ENCODE results near the gene KLHL14.

The KLHL14 gene

GRCh38 chr18:32805354-32805753, 32.5 kb upstream of the KLHL14 start:
- TF ChIP-seq TARDBP (IDR thresholded peaks at IDR 0.05) = no peak
- no peak for TF ChIP-seq ZNF384 (IDR thresholded peaks at IDR 0.05)
- no peak for TF ChIP-seq LEF1 (IDR thresholded peaks at IDR 0.05; ENCODE audit: borderline replicate concordance)
- no peak for TF ChIP-seq FOXK2 (IDR thresholded peaks at IDR 0.05)
- no peak for TF ChIP-seq FOXM1 (IDR thresholded peaks at IDR 0.05; ENCODE audit: borderline replicate concordance)
- no peak for TF ChIP-seq HDGF (IDR thresholded peaks at IDR 0.05; ENCODE audit: borderline replicate concordance)
- no peak for TF ChIP-seq PKNOX1 (IDR thresholded peaks at IDR 0.05)
- no peak for TF ChIP-seq NFRKB (IDR thresholded peaks at IDR 0.05)
- no peak for TF ChIP-seq CTBP1 (IDR thresholded peaks at IDR 0.05; ENCODE audit: borderline replicate concordance)
- TF ChIP-seq SUZ12 (IDR thresholded peaks at IDR 0.05) = no peak
- no peak for TF ChIP-seq BHLHE40 (IDR thresholded peaks at IDR 0.05; ENCODE audit: borderline replicate concordance)
- TF ChIP-seq ARNT (IDR thresholded peaks at IDR 0.05) = no peak
- no peak for TF ChIP-seq SP1 (IDR thresholded peaks at IDR 0.05)
- no peak for TF ChIP-seq L3MBTL2 (conservative IDR thresholded peaks at IDR 0.05)
- no peak for TF ChIP-seq FOXA1 (IDR thresholded peaks at IDR 0.05)
- no peak for TF ChIP-seq ELF4 (IDR thresholded peaks at IDR 0.05)
- DNase-seq (ENCODE audit: extremely low spot score) = no peak
- POLR2A ChIA-PET = no interaction called here
- CTCF ChIA-PET = no interaction called here

GRCh38 chr18:32804134-32804888, 31.5 kb upstream of the KLHL14 start:
- no peak for DNase-seq (ENCODE audit: extremely low spot score)
- TF ChIP-seq ARNT (IDR thresholded peaks at IDR 0.05) (no peak), LEF1 (IDR thresholded peaks at IDR 0.05; ENCODE audit: borderline replicate concordance) (no peak), FOXK2 (IDR thresholded peaks at IDR 0.05) (no peak), SUZ12 (IDR thresholded peaks at IDR 0.05) (no peak), HDGF (IDR thresholded peaks at IDR 0.05; ENCODE audit: borderline replicate concordance) (no peak), PKNOX1 (IDR thresholded peaks at IDR 0.05) (no peak)
- ChIA-PET CTCF (no interaction called here), POLR2A (no interaction called here)

GRCh38 chr18:32803568-32803967, 30.7 kb upstream of the KLHL14 start:
- ChIA-PET CTCF (interaction anchor here (0.8 kb wide), 1 partner anchor 71 kb away, joined by 3 read pairs; no protein-coding TSS in a partner anchor), POLR2A (no interaction called here)
- DNase-seq (ENCODE audit: extremely low spot score) = no peak
- no peak for TF ChIP-seq ELF4 (IDR thresholded peaks at IDR 0.05)
- no peak for TF ChIP-seq ZNF384 (IDR thresholded peaks at IDR 0.05)
- TF ChIP-seq BHLHE40 (IDR thresholded peaks at IDR 0.05; ENCODE audit: borderline replicate concordance) = no peak
- no peak for TF ChIP-seq SUZ12 (IDR thresholded peaks at IDR 0.05)
- TF ChIP-seq FOXA1 (IDR thresholded peaks at IDR 0.05) = no peak
- TF ChIP-seq TARDBP (IDR thresholded peaks at IDR 0.05) = no peak
- TF ChIP-seq SP1 (IDR thresholded peaks at IDR 0.05) = no peak
- no peak for TF ChIP-seq ARNT (IDR thresholded peaks at IDR 0.05)
- TF ChIP-seq CTBP1 (IDR thresholded peaks at IDR 0.05; ENCODE audit: borderline replicate concordance) = no peak
- TF ChIP-seq FOXK2 (IDR thresholded peaks at IDR 0.05) = no peak
- no peak for TF ChIP-seq HDGF (IDR thresholded peaks at IDR 0.05; ENCODE audit: borderline replicate concordance)
- no peak for TF ChIP-seq LEF1 (IDR thresholded peaks at IDR 0.05; ENCODE audit: borderline replicate concordance)

GRCh38 chr18:32802591-32803451, 30.0 kb upstream of the KLHL14 start:
- TF ChIP-seq HDGF (IDR thresholded peaks at IDR 0.05; ENCODE audit: borderline replicate concordance) (no peak), ZNF384 (IDR thresholded peaks at IDR 0.05) (no peak), FOXM1 (IDR thresholded peaks at IDR 0.05; ENCODE audit: borderline replicate concordance) (no peak), FOXA1 (IDR thresholded peaks at IDR 0.05) (no peak), ARNT (IDR thresholded peaks at IDR 0.05) (no peak), SP1 (IDR thresholded peaks at IDR 0.05) (no peak), FOXK2 (IDR thresholded peaks at IDR 0.05) (no peak), PKNOX1 (IDR thresholded peaks at IDR 0.05) (no peak), NFRKB (IDR thresholded peaks at IDR 0.05) (no peak), LEF1 (IDR thresholded peaks at IDR 0.05; ENCODE audit: borderline replicate concordance) (no peak), L3MBTL2 (conservative IDR thresholded peaks at IDR 0.05) (no peak), BHLHE40 (IDR thresholded peaks at IDR 0.05; ENCODE audit: borderline replicate concordance) (no peak), SUZ12 (IDR thresholded peaks at IDR 0.05) (no peak), CTBP1 (IDR thresholded peaks at IDR 0.05; ENCODE audit: borderline replicate concordance) (no peak), ELF4 (IDR thresholded peaks at IDR 0.05) (no peak), TARDBP (IDR thresholded peaks at IDR 0.05) (no peak)
- no peak for DNase-seq (ENCODE audit: extremely low spot score)
- ChIA-PET POLR2A (no interaction called here), CTCF (interaction anchor here (0.8 kb wide), 1 partner anchor 72 kb away, joined by 3 read pairs; no protein-coding TSS in a partner anchor)

GRCh38 chr18:32801228-32801627, 28.4 kb upstream of the KLHL14 start:
- CTCF ChIA-PET = interaction anchor here (0.6 kb wide), 2 partner anchors 60 to 357 kb away, joined by 3 to 4 read pairs; no protein-coding TSS in a partner anchor

More at GRCh38 chr18:32801228-32801627, 28.4 kb upstream of the KLHL14 start:
- DNase-seq (ENCODE audit: extremely low spot score) = no peak
- TF ChIP-seq SUZ12 (IDR thresholded peaks at IDR 0.05) = no peak
- no peak for TF ChIP-seq ZNF384 (IDR thresholded peaks at IDR 0.05)
- no peak for TF ChIP-seq TARDBP (IDR thresholded peaks at IDR 0.05)
- TF ChIP-seq SP1 (IDR thresholded peaks at IDR 0.05) = no peak
- TF ChIP-seq ARNT (IDR thresholded peaks at IDR 0.05) = no peak
- TF ChIP-seq PKNOX1 (IDR thresholded peaks at IDR 0.05) = no peak
- no peak for TF ChIP-seq FOXK2 (IDR thresholded peaks at IDR 0.05)
- TF ChIP-seq L3MBTL2 (conservative IDR thresholded peaks at IDR 0.05) = no peak
- TF ChIP-seq CTBP1 (IDR thresholded peaks at IDR 0.05; ENCODE audit: borderline replicate concordance) = no peak
- no peak for TF ChIP-seq FOXA1 (IDR thresholded peaks at IDR 0.05)
- TF ChIP-seq FOXM1 (IDR thresholded peaks at IDR 0.05; ENCODE audit: borderline replicate concordance) = no peak
- no peak for TF ChIP-seq HDGF (IDR thresholded peaks at IDR 0.05; ENCODE audit: borderline replicate concordance)
- POLR2A ChIA-PET = no interaction called here

All from HEK293T (cell line).